Hepatocyte (in vitro differentiated cells): ENCODE measurements around the gene SLC9A3. TPM values are rescaled to one million over a fixed set of nuclear protein-coding genes. Genes with fewer than 3 reads are reported as not detected.

Experiments
- DNase-seq: peaks from one replicate; pipeline ENCODE4 v3.0.0-alpha.2; 2016; ENCODE audit warnings: low spot score
- H2AFZ ChIP-seq: fragments of 200-600 bp; sonication (generic); 2 replicates; pipeline ENCODE4 v1.6.0; 2016; ENCODE audit warnings: antibody characterized with exemption, mild to moderate bottlenecking
- H3K27ac ChIP-seq: fragments of 200-600 bp; sonication (generic); 2 replicates; pipeline ENCODE4 v1.5.1; 2016; ENCODE audit warnings: mild to moderate bottlenecking
- H3K27me3 ChIP-seq: fragments of 200-600 bp; sonication (generic); 2 replicates; pipeline ENCODE4 v1.6.1; 2016
- H3K36me3 ChIP-seq: fragments of 200-600 bp; sonication (generic); replicated peaks from 2 replicates; pipeline ENCODE4 v1.5.1; 2016; ENCODE audit warnings: low read depth; ENCODE audit not compliant: insufficient read depth
- H3K4me1 ChIP-seq: fragments of 200-600 bp; sonication (generic); 2 replicates; pipeline ENCODE4 v1.5.1; 2016; ENCODE audit warnings: mild to moderate bottlenecking, moderate library complexity; ENCODE audit not compliant: insufficient read depth
- H3K4me2 ChIP-seq: fragments of 200-600 bp; sonication (generic); 2 replicates; pipeline ENCODE4 v1.6.0; 2016
- H3K4me3 ChIP-seq: fragments of 200-600 bp; sonication (generic); 2 replicates; pipeline ENCODE4 v1.5.1; 2016; ENCODE audit warnings: mild to moderate bottlenecking
- H3K79me2 ChIP-seq: fragments of 200-600 bp; sonication (generic); 2 replicates; pipeline ENCODE4 v1.6.0; 2017; ENCODE audit warnings: mild to moderate bottlenecking
- H3K9me2 ChIP-seq: fragments of 200-600 bp; sonication (generic); replicated peaks from 2 replicates; pipeline ENCODE4 v1.6.0; 2017; ENCODE audit warnings: mild to moderate bottlenecking; ENCODE audit not compliant: insufficient read depth
- H3K9me3 ChIP-seq: fragments of 200-600 bp; sonication (generic); 2 replicates; pipeline ENCODE4 v1.5.1; 2016; ENCODE audit warnings: low read depth, mild to moderate bottlenecking
- H4K20me1 ChIP-seq: fragments of 200-600 bp; sonication (generic); 2 replicates; pipeline ENCODE4 v1.6.0; 2016; ENCODE audit warnings: mild to moderate bottlenecking; ENCODE audit not compliant: insufficient read depth, poor library complexity, severe bottlenecking
- EZH2 ChIP-seq: fragments of 200-600 bp; sonication (generic); IDR thresholded peaks from 2 replicates; pipeline ENCODE4 v1.6.1; 2016; ENCODE audit warnings: antibody characterized with exemption, mild to moderate bottlenecking, borderline replicate concordance
- EZH2phosphoT487 ChIP-seq: fragments of 200-600 bp; sonication (generic); IDR thresholded peaks from one replicate; pipeline ENCODE4 v1.6.1; 2018; ENCODE audit warnings: antibody characterized with exemption, mild to moderate bottlenecking, low read depth, moderate library complexity; ENCODE audit not compliant: unreplicated experiment, severe bottlenecking
- WGBS: methylation state at CpG from one replicate; pipeline ENCODE4 v1.1.6; 2016; ENCODE audit warnings: low lambda C conversion rate; ENCODE audit errors: missing lambda C conversion rate; 5-methylcytosine and 5-hydroxymethylcytosine counted together
- polyA plus RNA-seq: library from polyadenylated mRNA; unstranded; fragments of >200 nt; fragmentation: Nextera tagmentation; extraction: Ambion mirVana; gene quantifications from 2 replicates; pipeline ENCODE4 v1.2.1, GENCODE V29; 2016
- total RNA-seq: library from RNA; depleted of rRNA; stranded (reverse); fragments of >200 nt; gene quantifications from 2 replicates; pipeline ENCODE4 v1.2.3, GENCODE V29; 2014
- TF ChIP-seq, protein P1 (sequence below): fragments of 200-600 bp; sonication (generic); IDR thresholded peaks from 2 replicates; pipeline ENCODE4 v1.5.1; 2016; ENCODE audit warnings: antibody characterized with exemption, mild to moderate bottlenecking; ENCODE audit not compliant: poor library complexity

The SLC9A3 gene
- total and polyA plus RNA-seq, 2 experiments from 2014 or later = 4.8 to 7.4 TPM

DNA sequence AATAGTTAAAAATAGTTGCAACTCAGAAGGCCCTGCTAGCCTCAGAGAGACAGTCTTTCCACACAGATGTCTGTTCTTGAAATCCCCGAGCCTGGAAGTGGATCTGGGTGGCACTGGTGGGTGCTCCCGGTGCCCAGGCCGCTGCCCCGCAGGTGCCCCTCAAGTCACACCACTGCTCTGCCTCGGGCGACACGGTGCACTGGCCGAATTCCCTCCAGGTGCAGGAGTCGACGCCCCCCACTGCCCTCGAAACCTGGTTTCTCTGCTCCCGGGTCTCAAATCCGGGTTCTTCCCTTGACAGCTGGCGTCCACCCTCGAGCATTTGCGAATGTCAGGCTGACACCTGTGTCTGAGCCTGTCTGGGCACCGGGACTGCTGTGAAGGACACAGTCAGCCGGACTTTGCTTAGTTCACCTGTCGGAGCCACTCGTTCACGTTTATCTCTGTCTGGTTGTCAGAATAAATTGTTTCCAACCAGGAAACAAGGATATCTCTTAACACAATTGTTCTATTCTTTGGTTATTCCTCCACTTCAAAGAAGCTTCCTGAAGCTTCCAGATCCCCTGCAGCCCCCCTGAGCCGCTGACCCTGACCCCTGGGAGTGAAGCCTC, 27.1 kb downstream of the SLC9A3 start:
- Histone ChIP-seq H3K27me3 (peaks cover 52% of the 10 kb centered on the region), H3K36me3 (no peaks in the 10 kb centered on the region), H4K20me1 (no peaks in the 10 kb centered on the region), H3K27ac (no peak overlapping the region), H3K79me2 (no peaks in the 10 kb centered on the region), H2AFZ (no peak overlapping the region), H3K4me1 (no peaks in the 10 kb centered on the region), H3K9me3 (no peaks in the 10 kb centered on the region), H3K9me2 (no peaks in the 10 kb centered on the region), H3K4me2 (no peak overlapping the region), H3K4me3 (no peak overlapping the region)
- 73% methylated on average over 22 of the region's 22 CpGs for WGBS
- TF ChIP-seq EZH2phosphoT487 (no peak), EZH2 (no peak)
- TF ChIP-seq, protein P1, sequence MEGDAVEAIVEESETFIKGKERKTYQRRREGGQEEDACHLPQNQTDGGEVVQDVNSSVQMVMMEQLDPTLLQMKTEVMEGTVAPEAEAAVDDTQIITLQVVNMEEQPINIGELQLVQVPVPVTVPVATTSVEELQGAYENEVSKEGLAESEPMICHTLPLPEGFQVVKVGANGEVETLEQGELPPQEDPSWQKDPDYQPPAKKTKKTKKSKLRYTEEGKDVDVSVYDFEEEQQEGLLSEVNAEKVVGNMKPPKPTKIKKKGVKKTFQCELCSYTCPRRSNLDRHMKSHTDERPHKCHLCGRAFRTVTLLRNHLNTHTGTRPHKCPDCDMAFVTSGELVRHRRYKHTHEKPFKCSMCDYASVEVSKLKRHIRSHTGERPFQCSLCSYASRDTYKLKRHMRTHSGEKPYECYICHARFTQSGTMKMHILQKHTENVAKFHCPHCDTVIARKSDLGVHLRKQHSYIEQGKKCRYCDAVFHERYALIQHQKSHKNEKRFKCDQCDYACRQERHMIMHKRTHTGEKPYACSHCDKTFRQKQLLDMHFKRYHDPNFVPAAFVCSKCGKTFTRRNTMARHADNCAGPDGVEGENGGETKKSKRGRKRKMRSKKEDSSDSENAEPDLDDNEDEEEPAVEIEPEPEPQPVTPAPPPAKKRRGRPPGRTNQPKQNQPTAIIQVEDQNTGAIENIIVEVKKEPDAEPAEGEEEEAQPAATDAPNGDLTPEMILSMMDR = no peak
- DNase-seq = no peak

DNA sequence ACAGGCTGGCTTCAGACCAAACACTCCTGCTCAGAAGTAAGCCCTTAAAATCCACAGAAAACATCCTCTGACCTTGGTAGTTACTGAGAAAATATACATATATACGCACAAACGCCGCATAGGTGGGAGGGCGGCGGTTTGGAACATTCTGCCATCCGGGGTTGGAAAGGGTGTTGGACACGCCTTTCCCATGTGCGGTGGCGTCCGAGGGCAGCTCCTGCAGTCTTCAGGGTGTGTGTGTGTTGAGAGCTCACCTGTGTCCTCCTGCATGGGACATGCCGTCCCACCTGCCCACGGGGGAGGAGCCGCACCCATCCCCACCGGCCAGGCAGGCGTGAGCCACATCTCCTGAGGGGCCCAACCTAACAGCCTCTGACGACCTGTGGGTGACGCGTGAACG, 28.2 kb downstream of the SLC9A3 start:
- H3K4me1 ChIP-seq = no peaks in the 10 kb centered on the region
- H3K27ac ChIP-seq = no peak overlapping the region
- H3K27me3 ChIP-seq = peaks cover 52% of the 10 kb centered on the region
- no peaks in the 10 kb centered on the region for H3K36me3 ChIP-seq
- WGBS = 16% methylated on average over 18 of the region's 19 CpGs
- H3K79me2 ChIP-seq = no peaks in the 10 kb centered on the region
- H3K9me2 ChIP-seq = no peaks in the 10 kb centered on the region
- H2AFZ ChIP-seq = no peak overlapping the region
- no peaks in the 10 kb centered on the region for H4K20me1 ChIP-seq
- no peak overlapping the region for H3K4me2 ChIP-seq
- no peaks in the 10 kb centered on the region for H3K9me3 ChIP-seq
- DNase-seq = no peak
- TF ChIP-seq EZH2phosphoT487 = no peak
- TF ChIP-seq, protein P1 = no peak
- TF ChIP-seq EZH2 = no peak
- no peak overlapping the region for H3K4me3 ChIP-seq

DNA sequence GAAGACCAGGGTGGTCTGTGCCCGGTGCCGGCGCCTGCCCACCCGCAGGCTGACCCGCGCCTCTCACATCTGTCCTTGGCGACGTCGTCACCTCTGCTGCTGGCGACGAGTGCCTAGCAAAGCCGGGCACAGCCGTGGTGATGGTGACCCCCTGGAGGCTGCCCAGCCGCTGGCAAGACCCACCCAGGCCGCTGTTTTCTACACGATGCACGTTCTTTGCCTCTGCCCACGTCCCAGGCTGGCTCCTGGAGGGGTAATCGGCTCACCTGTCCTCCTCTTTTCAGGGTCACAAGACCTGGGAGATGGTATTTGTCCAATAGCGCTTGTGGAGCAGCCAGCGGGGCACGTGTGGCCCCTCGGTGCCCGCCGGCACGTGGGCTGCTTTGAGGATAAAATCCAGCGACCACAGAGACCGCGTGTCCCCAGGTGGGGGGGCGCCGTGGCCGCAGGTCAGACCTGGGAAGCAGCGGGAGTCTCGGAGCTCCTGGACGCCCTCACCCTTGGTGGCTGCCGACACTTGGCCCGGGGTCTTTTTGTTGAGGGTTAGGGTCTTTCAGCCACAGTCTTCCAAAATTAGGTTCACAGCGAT, 29.5 kb downstream of the SLC9A3 start:
- H3K9me3 ChIP-seq = no peaks in the 10 kb centered on the region
- no peaks in the 10 kb centered on the region for H4K20me1 ChIP-seq
- DNase-seq = no peak
- WGBS = 71% methylated on average over 38 of the region's 38 CpGs
- TF ChIP-seq, protein P1 = no peak
- TF ChIP-seq EZH2phosphoT487 (no peak), EZH2 (no peak)
- H3K79me2 ChIP-seq = no peaks in the 10 kb centered on the region
- H2AFZ ChIP-seq = no peak overlapping the region
- peaks cover 52% of the 10 kb centered on the region for H3K27me3 ChIP-seq
- no peak overlapping the region for H3K4me2 ChIP-seq
- H3K27ac ChIP-seq = no peak overlapping the region
- H3K4me3 ChIP-seq = no peak overlapping the region
- H3K4me1 ChIP-seq = no peaks in the 10 kb centered on the region
- no peaks in the 10 kb centered on the region for H3K9me2 ChIP-seq
- H3K36me3 ChIP-seq = no peaks in the 10 kb centered on the region

DNA sequence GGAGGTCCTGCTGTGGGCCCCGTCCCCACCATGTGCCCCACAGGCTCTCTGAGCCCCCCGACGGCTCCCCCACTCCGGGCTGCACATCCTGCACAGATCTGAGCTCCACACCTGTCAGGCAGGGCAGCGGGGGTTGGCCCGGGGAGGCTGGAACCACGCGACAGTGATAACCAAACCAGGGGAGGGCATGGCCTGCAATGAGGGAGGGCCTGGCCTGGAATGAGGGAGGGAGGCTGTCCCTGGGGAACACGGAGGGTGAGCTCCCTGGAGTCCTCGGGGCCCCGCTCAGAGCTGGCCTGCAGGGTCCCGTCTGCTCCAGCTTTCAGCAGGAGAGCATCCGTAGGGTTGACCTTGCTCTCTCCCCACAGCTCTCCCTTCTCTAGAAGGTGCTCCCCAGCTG, 30.5 kb downstream of the SLC9A3 start:
- DNase-seq = no peak
- peaks cover 49% of the 10 kb centered on the region for H3K27me3 ChIP-seq
- WGBS = 52% methylated on average over 7 of the region's 13 CpGs
- H3K9me2 ChIP-seq = no peaks in the 10 kb centered on the region
- no peaks in the 10 kb centered on the region for H4K20me1 ChIP-seq
- H3K4me2 ChIP-seq = no peak overlapping the region
- no peak for TF ChIP-seq EZH2
- TF ChIP-seq, protein P1 = no peak
- no peak for TF ChIP-seq EZH2phosphoT487
- no peaks in the 10 kb centered on the region for H3K9me3 ChIP-seq
- H3K36me3 ChIP-seq = no peaks in the 10 kb centered on the region
- H3K79me2 ChIP-seq = no peaks in the 10 kb centered on the region
- no peak overlapping the region for H2AFZ ChIP-seq
- H3K4me3 ChIP-seq = no peak overlapping the region
- H3K27ac ChIP-seq = no peak overlapping the region
- H3K4me1 ChIP-seq = no peaks in the 10 kb centered on the region
